PC-3 (cell line): ENCODE measurements around the gene OVAAL. TPM values are rescaled to one million over a fixed set of nuclear protein-coding genes. Genes with fewer than 3 reads are reported as not detected.
"Not testable (repeated sequence)": the region's sequence is repeated elsewhere in the genome, so short reads cannot be mapped to it uniquely, and the experiment has no call there.

Experiments
- ATAC-seq: fragments of 200-7000 bp; cut with Tn5 transposase; 2 replicates; pipeline ENCODE4 v1.9.1; 2020; ENCODE audit warnings: mild to moderate bottlenecking, moderate library complexity
- BruUV-seq: library from RNA; stranded (reverse); fragments of 400-500 nt; replicated peaks from 2 replicates; lab custom pipeline; 2021; lab: Mats Ljungman, UMichigan
- CTCF ChIA-PET: fragments of 300-600 bp; sonication (Branson Sonifier 250); formaldehyde crosslinking; loops from one replicate; lab custom pipeline; 2022; ENCODE audit warnings: antibody characterized with exemption; lab: Charles Lee
- POLR2A ChIA-PET: fragments of 300-600 bp; sonication (Branson Sonifier 250); formaldehyde crosslinking; loops from one replicate; lab custom pipeline; 2022; ENCODE audit warnings: antibody characterized with exemption; ENCODE audit not compliant: unreplicated experiment; lab: Charles Lee
- DNase-seq: peaks from one replicate; pipeline ENCODE4 v3.0.0-alpha.2; 2015
- H2AFZ ChIP-seq: fragments of 300-600 bp; sonication (generic); 2 replicates; pipeline ENCODE4 v1.6.0; 2016; ENCODE audit warnings: antibody characterized with exemption, low read length
- H3F3A ChIP-seq: fragments of 300-600 bp; sonication (generic); one replicate; pipeline ENCODE4 v1.6.0; 2017; ENCODE audit warnings: antibody characterized with exemption, low read length, control low read depth, mild to moderate bottlenecking; ENCODE audit not compliant: unreplicated experiment
- H3K27ac ChIP-seq: fragments of 300-600 bp; sonication (generic); 2 replicates; pipeline ENCODE4 v1.5.1; 2016; ENCODE audit warnings: mild to moderate bottlenecking, low read length
- H3K27me3 ChIP-seq: fragments of 300-600 bp; sonication (generic); 2 replicates; pipeline ENCODE4 v1.6.1; 2016; ENCODE audit warnings: low read length, mixed read lengths
- H3K36me3 ChIP-seq: fragments of 300-600 bp; sonication (generic); 2 replicates; pipeline ENCODE4 v1.6.1; 2016; ENCODE audit warnings: low read depth, mixed run types, low read length, mixed read lengths
- H3K4me1 ChIP-seq: fragments of 300-600 bp; sonication (generic); 2 replicates; pipeline ENCODE4 v1.5.1; 2016; ENCODE audit warnings: low read length; ENCODE audit not compliant: insufficient read depth
- H3K4me2 ChIP-seq: fragments of 300-600 bp; sonication (generic); 2 replicates; pipeline ENCODE4 v1.6.0; 2016; ENCODE audit warnings: low read length
- H3K4me3 ChIP-seq: fragments of 300-600 bp; sonication (generic); 2 replicates; pipeline ENCODE4 v1.5.1; 2016; ENCODE audit warnings: mild to moderate bottlenecking, low read length, mixed read lengths
- H3K79me2 ChIP-seq: fragments of 300-600 bp; sonication (generic); 2 replicates; pipeline ENCODE4 v1.6.1; 2017; ENCODE audit warnings: low read length, mixed read lengths
- H3K9ac ChIP-seq: fragments of 300-600 bp; sonication (generic); 2 replicates; pipeline ENCODE4 v1.6.0; 2016; ENCODE audit warnings: mild to moderate bottlenecking, low read length
- H3K9me2 ChIP-seq: fragments of 300-600 bp; sonication (generic); replicated peaks from 2 replicates; pipeline ENCODE4 v1.6.1; 2016; ENCODE audit warnings: mixed run types, low read length, mixed read lengths
- H3K9me3 ChIP-seq: fragments of 300-600 bp; sonication (generic); 2 replicates; pipeline ENCODE4 v1.6.1; 2016; ENCODE audit warnings: low read length, mixed read lengths
- H4K20me1 ChIP-seq: fragments of 300-600 bp; sonication (generic); 2 replicates; pipeline ENCODE4 v1.6.1; 2016; ENCODE audit warnings: low read length, mixed read lengths
- EZH2 ChIP-seq: fragments of 300-600 bp; sonication (generic); IDR thresholded peaks from one replicate; pipeline ENCODE4 v1.6.1; 2017; ENCODE audit warnings: antibody characterized with exemption, mild to moderate bottlenecking, low read length; ENCODE audit not compliant: unreplicated experiment
- EZH2phosphoT487 ChIP-seq: fragments of 300-600 bp; sonication (generic); IDR thresholded peaks from 2 replicates; pipeline ENCODE4 v1.6.1; 2018; ENCODE audit warnings: mild to moderate bottlenecking, antibody characterized with exemption, low read length, borderline replicate concordance
- intact Hi-C: fragments of 100-400 bp; cut with micrococcal nuclease; formaldehyde crosslinking; loops from 2 replicates; pipeline ENCODE4 v1.9.0; 2023
- total RNA-seq: library from RNA; depleted of rRNA; stranded (reverse); fragments of >200 nt; gene quantifications from 2 replicates; pipeline ENCODE4 v1.2.3, GENCODE V29; 2014
- TF ChIP-seq, protein P1 (sequence below): fragments of 300-600 bp; sonication (generic); conservative IDR thresholded peaks from 2 replicates; pipeline ENCODE4 v1.5.1; 2017; ENCODE audit warnings: antibody characterized with exemption, low read depth, mild to moderate bottlenecking, low read length

OVAAL gene
- total RNA-seq, 1 experiment from 2014 or later = not detected

DNA sequence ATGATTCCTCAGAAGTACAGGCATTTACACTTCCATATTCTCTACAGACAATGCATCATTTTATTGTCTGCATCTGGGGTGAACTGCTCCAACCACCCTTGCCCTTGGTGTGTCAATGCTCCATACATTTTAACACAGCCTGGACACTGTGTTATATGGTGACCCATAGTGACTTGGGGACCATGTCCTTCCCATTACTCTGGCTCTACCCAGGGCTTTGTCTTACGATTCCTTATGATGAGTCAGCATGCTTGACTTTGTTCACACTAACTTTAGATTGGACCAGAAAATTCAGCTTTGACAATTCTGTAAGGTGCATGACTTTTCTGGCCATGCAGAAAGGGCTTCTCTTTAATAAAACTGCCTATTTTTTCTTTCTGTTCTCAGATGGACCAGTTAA lies 6.8 kb upstream of the OVAAL start:
- H3K4me2 ChIP-seq = no peak overlapping the region
- H4K20me1 ChIP-seq = no peaks in the 10 kb centered on the region
- no peak overlapping the region for H2AFZ ChIP-seq
- intact Hi-C loops = no loop called here
- TF ChIP-seq EZH2 (no peak), EZH2phosphoT487 (no peak)
- TF ChIP-seq, protein P1, sequence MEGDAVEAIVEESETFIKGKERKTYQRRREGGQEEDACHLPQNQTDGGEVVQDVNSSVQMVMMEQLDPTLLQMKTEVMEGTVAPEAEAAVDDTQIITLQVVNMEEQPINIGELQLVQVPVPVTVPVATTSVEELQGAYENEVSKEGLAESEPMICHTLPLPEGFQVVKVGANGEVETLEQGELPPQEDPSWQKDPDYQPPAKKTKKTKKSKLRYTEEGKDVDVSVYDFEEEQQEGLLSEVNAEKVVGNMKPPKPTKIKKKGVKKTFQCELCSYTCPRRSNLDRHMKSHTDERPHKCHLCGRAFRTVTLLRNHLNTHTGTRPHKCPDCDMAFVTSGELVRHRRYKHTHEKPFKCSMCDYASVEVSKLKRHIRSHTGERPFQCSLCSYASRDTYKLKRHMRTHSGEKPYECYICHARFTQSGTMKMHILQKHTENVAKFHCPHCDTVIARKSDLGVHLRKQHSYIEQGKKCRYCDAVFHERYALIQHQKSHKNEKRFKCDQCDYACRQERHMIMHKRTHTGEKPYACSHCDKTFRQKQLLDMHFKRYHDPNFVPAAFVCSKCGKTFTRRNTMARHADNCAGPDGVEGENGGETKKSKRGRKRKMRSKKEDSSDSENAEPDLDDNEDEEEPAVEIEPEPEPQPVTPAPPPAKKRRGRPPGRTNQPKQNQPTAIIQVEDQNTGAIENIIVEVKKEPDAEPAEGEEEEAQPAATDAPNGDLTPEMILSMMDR = no peak
- DNase-seq = no peak
- no peaks in the 10 kb centered on the region for H3K36me3 ChIP-seq
- ChIA-PET CTCF (no interaction called here), POLR2A (no interaction called here)
- no peaks in the 10 kb centered on the region for H3K9me3 ChIP-seq
- H3K4me1 ChIP-seq = no peaks in the 10 kb centered on the region
- no peak overlapping the region for H3K4me3 ChIP-seq
- H3K27ac ChIP-seq = no peak overlapping the region
- H3F3A ChIP-seq = no peaks in the 10 kb centered on the region
- H3K27me3 ChIP-seq = no peaks in the 10 kb centered on the region
- H3K9me2 ChIP-seq = no peaks in the 10 kb centered on the region
- BruUV-seq = no TSS peak
- H3K79me2 ChIP-seq = no peaks in the 10 kb centered on the region
- H3K9ac ChIP-seq = no peak overlapping the region
- no peak for ATAC-seq

DNA sequence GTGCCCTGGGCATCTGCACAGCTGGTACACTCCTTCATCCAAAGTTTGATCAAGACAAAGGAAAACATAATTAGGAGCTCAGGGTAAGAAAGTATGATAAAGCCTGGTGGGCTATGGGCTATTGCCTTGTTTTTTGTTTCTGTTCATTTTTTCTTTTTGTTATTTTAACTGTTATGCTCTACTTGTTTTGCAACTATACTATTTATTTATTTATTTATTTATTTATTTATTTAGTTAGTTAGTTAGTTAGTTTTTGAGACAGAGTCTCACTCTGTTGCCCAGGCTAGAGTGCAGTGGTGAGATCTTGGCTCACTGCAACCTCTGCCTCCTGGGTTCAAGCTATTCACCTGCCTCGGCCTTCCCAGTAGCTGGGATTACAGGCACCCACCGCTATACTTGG lies 5.7 kb upstream of the OVAAL start:
- H2AFZ ChIP-seq, intact Hi-C loops, H3K79me2 ChIP-seq, H3K27ac ChIP-seq, H3K27me3 ChIP-seq, H3K9me2 ChIP-seq, H3K9me3 ChIP-seq, ATAC-seq, H3K36me3 ChIP-seq, H3K4me2 ChIP-seq, H3K4me3 ChIP-seq, H3K4me1 ChIP-seq, BruUV-seq, H3K9ac ChIP-seq, H3F3A ChIP-seq, CTCF ChIA-PET, DNase-seq, H4K20me1 ChIP-seq: not testable (repeated sequence)
- POLR2A ChIA-PET = interaction anchor here (0.5 kb wide), 1 partner anchor 78 kb away, joined by 4 read pairs; no protein-coding TSS in a partner anchor

DNA sequence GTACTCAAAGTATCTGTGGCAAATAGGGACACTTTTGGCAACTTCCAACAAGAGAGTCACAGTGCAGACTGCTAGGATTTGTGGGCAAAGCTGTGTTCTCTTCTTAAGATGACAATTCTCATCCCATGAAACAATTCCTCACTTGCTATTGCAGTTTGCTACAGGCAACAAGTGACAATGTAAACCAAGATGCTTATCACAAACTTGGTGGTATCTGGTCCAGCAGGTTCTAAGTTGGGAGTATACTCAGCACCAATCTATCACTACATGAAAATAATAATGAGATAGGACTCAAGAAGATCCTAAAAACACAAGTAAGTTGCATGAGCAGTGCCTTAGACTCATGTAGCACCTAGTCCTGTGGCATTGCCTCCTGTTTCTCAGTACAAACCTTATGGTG lies 3.4 kb upstream of the OVAAL start:
- Histone ChIP-seq H3K79me2 (no peaks in the 10 kb centered on the region), H3K9ac (no peak overlapping the region), H3K9me3 (no peaks in the 10 kb centered on the region), H3K27ac (no peak overlapping the region), H3K36me3 (no peaks in the 10 kb centered on the region), H3K4me2 (no peak overlapping the region), H3K27me3 (no peaks in the 10 kb centered on the region), H4K20me1 (no peaks in the 10 kb centered on the region), H2AFZ (no peak overlapping the region), H3F3A (no peaks in the 10 kb centered on the region), H3K9me2 (no peaks in the 10 kb centered on the region), H3K4me3 (no peak overlapping the region), H3K4me1 (no peaks in the 10 kb centered on the region)
- ATAC-seq = no peak
- POLR2A ChIA-PET = no interaction called here
- BruUV-seq = no TSS peak
- intact Hi-C loops = no loop called here
- CTCF ChIA-PET = no interaction called here
- DNase-seq = no peak
- no peak for TF ChIP-seq EZH2
- no peak for TF ChIP-seq EZH2phosphoT487
- TF ChIP-seq, protein P1 = no peak
